ENCODE measurements around the gene SGK1. TPM values are rescaled to one million over a fixed set of nuclear protein-coding genes. Genes with fewer than 3 reads are reported as not detected.

The SGK1 gene
- total RNA-seq, 1 donor from 2014 or later = 91.0 TPM

DNA sequence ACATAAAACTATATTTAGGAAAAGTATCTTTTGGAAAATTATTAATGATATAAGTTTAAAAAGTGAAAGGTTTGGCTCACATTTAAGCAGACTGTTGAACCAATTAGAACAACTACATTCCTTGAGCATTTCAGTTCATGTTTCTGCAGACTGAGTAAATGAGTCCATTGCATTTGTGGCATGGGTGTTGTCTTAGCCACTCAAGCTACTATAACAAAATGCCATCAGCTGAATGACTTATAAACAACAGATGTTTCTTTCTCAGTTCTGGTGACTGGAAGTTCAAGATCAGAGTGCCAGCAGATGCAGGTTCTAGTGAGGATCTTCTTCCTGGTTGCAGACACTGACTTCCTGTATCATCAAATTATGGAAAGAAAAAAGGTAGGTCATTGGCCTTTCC is 198.4 kb downstream of the SGK1 start:
- Mint-ChIP-seq H3K4me3 (ENCODE audit: unreplicated experiment) (no peak overlapping the region), H3K36me3 (ENCODE audit: low read depth) (no peaks in the 10 kb centered on the region), H3K4me1 (ENCODE audit: low read depth) (peaks cover 14% of the 10 kb centered on the region), H3K9me3 (ENCODE audit: low read depth) (peaks cover 4% of the 10 kb centered on the region), H3K27ac (ENCODE audit: unreplicated experiment) (no peak overlapping the region), H3K27me3 (ENCODE audit: low read depth) (no peaks in the 10 kb centered on the region)
- DNase-seq (ENCODE audit: low spot score) = no peak
- TF ChIP-seq, protein P1, sequence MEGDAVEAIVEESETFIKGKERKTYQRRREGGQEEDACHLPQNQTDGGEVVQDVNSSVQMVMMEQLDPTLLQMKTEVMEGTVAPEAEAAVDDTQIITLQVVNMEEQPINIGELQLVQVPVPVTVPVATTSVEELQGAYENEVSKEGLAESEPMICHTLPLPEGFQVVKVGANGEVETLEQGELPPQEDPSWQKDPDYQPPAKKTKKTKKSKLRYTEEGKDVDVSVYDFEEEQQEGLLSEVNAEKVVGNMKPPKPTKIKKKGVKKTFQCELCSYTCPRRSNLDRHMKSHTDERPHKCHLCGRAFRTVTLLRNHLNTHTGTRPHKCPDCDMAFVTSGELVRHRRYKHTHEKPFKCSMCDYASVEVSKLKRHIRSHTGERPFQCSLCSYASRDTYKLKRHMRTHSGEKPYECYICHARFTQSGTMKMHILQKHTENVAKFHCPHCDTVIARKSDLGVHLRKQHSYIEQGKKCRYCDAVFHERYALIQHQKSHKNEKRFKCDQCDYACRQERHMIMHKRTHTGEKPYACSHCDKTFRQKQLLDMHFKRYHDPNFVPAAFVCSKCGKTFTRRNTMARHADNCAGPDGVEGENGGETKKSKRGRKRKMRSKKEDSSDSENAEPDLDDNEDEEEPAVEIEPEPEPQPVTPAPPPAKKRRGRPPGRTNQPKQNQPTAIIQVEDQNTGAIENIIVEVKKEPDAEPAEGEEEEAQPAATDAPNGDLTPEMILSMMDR (IDR thresholded peaks at IDR 0.05) = no peak
